Panc1 (cell line): ENCODE measurements around the gene BABAM2. TPM values are rescaled to one million over a fixed set of nuclear protein-coding genes. Genes with fewer than 3 reads are reported as not detected.

Source experiments
- ATAC-seq: fragments of 200-7000 bp; cut with Tn5 transposase; 2 replicates; pipeline ENCODE4 v1.9.1; 2020; ENCODE audit warnings: mild to moderate bottlenecking, moderate library complexity
- BruUV-seq: library from RNA; stranded (reverse); fragments of 400-500 nt; replicated peaks from 2 replicates; lab custom pipeline; 2021; lab: Mats Ljungman, UMichigan
- CTCF ChIA-PET: fragments of 300-600 bp; sonication (Branson Sonifier 250); formaldehyde crosslinking; loops from one replicate; lab custom pipeline; 2022; ENCODE audit warnings: antibody characterized with exemption; lab: Charles Lee
- POLR2A ChIA-PET: fragments of 300-600 bp; sonication (Branson Sonifier 250); formaldehyde crosslinking; loops from one replicate; lab custom pipeline; 2022; ENCODE audit warnings: antibody characterized with exemption; lab: Charles Lee
- DNase-seq: peaks from one replicate; pipeline ENCODE4 v3.0.0-alpha.2; 2010; ENCODE audit warnings: low read depth, low spot score
- H3K27ac ChIP-seq: 2 replicates; pipeline ENCODE4 v1.5.1; 2011; ENCODE audit warnings: mild to moderate bottlenecking, low read length, inconsistent platforms
- H3K27me3 ChIP-seq: fragments of 200-500 bp; sonication (Bioruptor generic); 2 replicates; pipeline ENCODE4 v1.6.0; 2014; ENCODE audit warnings: low read length, inconsistent platforms; ENCODE audit not compliant: control insufficient read depth, insufficient read depth
- H3K36me3 ChIP-seq: fragments of 200-500 bp; sonication (Bioruptor generic); 2 replicates; pipeline ENCODE4 v1.5.1; 2014; ENCODE audit warnings: inconsistent platforms, mild to moderate bottlenecking, low read length, moderate library complexity; ENCODE audit not compliant: control insufficient read depth, insufficient read depth
- H3K4me1 ChIP-seq: 2 replicates; pipeline ENCODE4 v1.5.1; 2011; ENCODE audit warnings: inconsistent platforms, mild to moderate bottlenecking, low read length, moderate library complexity; ENCODE audit not compliant: control insufficient read depth, insufficient read depth
- H3K4me3 ChIP-seq, 2 experiments: 2 replicates each; pipeline ENCODE4 v1.5.1; 2011 to 2012; ENCODE audit warnings: low read depth in 2 of 2, low read length in 2 of 2, mild to moderate bottlenecking in 2 of 2, inconsistent platforms in 1 of 2, moderate library complexity in 1 of 2
- H3K9me3 ChIP-seq: fragments of 200-500 bp; sonication (Bioruptor generic); 2 replicates; pipeline ENCODE4 v1.5.1; 2014; ENCODE audit warnings: low read depth, mild to moderate bottlenecking, inconsistent platforms, low read length, moderate library complexity; ENCODE audit not compliant: control insufficient read depth, insufficient read depth
- POLR2AphosphoS5 ChIP-seq: IDR thresholded peaks from 2 replicates; pipeline ENCODE4 v1.6.1; 2012; ENCODE audit warnings: mild to moderate bottlenecking, low read depth, low read length, moderate library complexity
- SIN3A ChIP-seq: IDR thresholded peaks from 2 replicates; pipeline ENCODE4 v1.6.1; 2012; ENCODE audit warnings: low read depth, mild to moderate bottlenecking, low read length, moderate library complexity, borderline replicate concordance; ENCODE audit not compliant: insufficient read depth
- TCF7L2 ChIP-seq: IDR thresholded peaks from 2 replicates; pipeline ENCODE4 v1.6.1; 2011; ENCODE audit warnings: mild to moderate bottlenecking, low read depth, low read length, inconsistent platforms
- in situ Hi-C: cut with HindIII; loops from 2 replicates; pipeline ENCODE4 v1.10.0; 2016; ENCODE audit warnings: low sequenced_read_pairs, low pct_unique_long_range_greater_than_20kb
- intact Hi-C: fragments of 100-400 bp; cut with micrococcal nuclease; formaldehyde crosslinking; loops from one replicate; pipeline ENCODE4 v1.10.0; 2022; ENCODE audit not compliant: unreplicated experiment
- total RNA-seq: library from RNA; stranded (reverse); gene quantifications from one replicate; pipeline ENCODE4 v1.2.1, GENCODE V29; 2021; ENCODE audit not compliant: unreplicated experiment
- TF ChIP-seq, protein P1 (sequence below), 2 experiments: IDR thresholded peaks; 2 replicates each; pipeline ENCODE4 v1.6.1; 2011 to 2012; ENCODE audit warnings: low read depth in 2 of 2, control low read depth in 1 of 2, low read length in 1 of 2, mild to moderate bottlenecking in 1 of 2, moderate library complexity in 1 of 2; ENCODE audit not compliant: insufficient read depth in 1 of 2
- TF ChIP-seq, protein P2 (sequence below): fragments of 450-650 bp; IDR thresholded peaks from 2 replicates; pipeline ENCODE4 v1.5.1; 2017; ENCODE audit warnings: mild to moderate bottlenecking

BABAM2 gene
- total RNA-seq, 1 experiment from 2014 or later: 31.2 TPM

DNA sequence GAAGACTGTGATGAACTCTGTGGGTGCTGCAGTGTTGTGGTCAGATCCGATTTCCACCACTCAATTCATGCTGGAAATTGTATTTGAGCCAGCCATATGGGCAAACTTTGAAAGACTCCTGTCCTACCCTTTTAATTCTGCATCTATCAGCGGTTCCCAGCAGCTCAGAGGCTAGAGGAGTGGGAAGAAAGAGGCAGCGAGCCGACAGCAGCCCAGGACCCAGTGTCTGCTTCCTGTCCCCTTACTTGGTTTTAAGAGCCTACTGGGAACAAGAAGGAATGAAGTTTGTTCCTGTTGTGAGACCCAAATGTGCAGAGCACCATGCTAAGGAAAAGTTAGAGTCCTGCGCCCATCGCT lies 429.5 kb downstream of the BABAM2 start:
- Histone ChIP-seq H3K36me3 (no peaks in the 10 kb centered on the region), H3K27me3 (no peaks in the 10 kb centered on the region), H3K27ac (no peak overlapping the region), H3K4me1 (no peaks in the 10 kb centered on the region), H3K4me3 (no peak overlapping the region), H3K9me3 (no peaks in the 10 kb centered on the region)
- CTCF ChIA-PET: no interaction called here
- TF ChIP-seq, protein P1, sequence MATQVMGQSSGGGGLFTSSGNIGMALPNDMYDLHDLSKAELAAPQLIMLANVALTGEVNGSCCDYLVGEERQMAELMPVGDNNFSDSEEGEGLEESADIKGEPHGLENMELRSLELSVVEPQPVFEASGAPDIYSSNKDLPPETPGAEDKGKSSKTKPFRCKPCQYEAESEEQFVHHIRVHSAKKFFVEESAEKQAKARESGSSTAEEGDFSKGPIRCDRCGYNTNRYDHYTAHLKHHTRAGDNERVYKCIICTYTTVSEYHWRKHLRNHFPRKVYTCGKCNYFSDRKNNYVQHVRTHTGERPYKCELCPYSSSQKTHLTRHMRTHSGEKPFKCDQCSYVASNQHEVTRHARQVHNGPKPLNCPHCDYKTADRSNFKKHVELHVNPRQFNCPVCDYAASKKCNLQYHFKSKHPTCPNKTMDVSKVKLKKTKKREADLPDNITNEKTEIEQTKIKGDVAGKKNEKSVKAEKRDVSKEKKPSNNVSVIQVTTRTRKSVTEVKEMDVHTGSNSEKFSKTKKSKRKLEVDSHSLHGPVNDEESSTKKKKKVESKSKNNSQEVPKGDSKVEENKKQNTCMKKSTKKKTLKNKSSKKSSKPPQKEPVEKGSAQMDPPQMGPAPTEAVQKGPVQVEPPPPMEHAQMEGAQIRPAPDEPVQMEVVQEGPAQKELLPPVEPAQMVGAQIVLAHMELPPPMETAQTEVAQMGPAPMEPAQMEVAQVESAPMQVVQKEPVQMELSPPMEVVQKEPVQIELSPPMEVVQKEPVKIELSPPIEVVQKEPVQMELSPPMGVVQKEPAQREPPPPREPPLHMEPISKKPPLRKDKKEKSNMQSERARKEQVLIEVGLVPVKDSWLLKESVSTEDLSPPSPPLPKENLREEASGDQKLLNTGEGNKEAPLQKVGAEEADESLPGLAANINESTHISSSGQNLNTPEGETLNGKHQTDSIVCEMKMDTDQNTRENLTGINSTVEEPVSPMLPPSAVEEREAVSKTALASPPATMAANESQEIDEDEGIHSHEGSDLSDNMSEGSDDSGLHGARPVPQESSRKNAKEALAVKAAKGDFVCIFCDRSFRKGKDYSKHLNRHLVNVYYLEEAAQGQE (IDR thresholded peaks at IDR 0.05; ENCODE audit: insufficient read depth in 1 of 2, low read depth in 2 of 2, low read length in 1 of 2): no peak
- TF ChIP-seq TCF7L2 (no peak), SIN3A (no peak), POLR2AphosphoS5 (no peak)
- TF ChIP-seq, protein P2, sequence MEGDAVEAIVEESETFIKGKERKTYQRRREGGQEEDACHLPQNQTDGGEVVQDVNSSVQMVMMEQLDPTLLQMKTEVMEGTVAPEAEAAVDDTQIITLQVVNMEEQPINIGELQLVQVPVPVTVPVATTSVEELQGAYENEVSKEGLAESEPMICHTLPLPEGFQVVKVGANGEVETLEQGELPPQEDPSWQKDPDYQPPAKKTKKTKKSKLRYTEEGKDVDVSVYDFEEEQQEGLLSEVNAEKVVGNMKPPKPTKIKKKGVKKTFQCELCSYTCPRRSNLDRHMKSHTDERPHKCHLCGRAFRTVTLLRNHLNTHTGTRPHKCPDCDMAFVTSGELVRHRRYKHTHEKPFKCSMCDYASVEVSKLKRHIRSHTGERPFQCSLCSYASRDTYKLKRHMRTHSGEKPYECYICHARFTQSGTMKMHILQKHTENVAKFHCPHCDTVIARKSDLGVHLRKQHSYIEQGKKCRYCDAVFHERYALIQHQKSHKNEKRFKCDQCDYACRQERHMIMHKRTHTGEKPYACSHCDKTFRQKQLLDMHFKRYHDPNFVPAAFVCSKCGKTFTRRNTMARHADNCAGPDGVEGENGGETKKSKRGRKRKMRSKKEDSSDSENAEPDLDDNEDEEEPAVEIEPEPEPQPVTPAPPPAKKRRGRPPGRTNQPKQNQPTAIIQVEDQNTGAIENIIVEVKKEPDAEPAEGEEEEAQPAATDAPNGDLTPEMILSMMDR: no peak
- no peak for DNase-seq
- in situ Hi-C loops (no loop called here), intact Hi-C loops (no loop called here)
- BruUV-seq: no TSS peak
- POLR2A ChIA-PET: no interaction called here
- no peak for ATAC-seq

DNA sequence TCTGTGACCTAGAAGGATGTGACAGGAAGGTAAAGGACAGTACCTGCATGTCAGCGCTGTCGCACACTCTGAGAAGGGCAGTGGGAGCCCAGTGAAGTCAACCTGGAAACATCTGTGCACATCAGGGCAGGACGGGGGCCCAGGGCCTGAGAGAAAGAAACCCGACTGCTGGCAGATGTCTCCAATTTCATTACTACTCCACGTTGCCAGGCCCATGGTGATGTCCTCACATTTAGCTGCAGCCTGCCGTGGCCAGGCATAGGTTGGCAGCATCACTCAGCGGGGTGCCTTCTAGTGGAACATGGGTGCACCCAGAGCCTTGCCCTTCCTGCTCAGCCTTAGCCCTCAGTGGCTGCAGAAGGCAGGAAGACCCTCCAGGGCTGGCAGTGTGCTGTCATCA lies 429.8 kb downstream of the BABAM2 start:
- Histone ChIP-seq H3K9me3 (no peaks in the 10 kb centered on the region), H3K4me1 (no peaks in the 10 kb centered on the region), H3K36me3 (no peaks in the 10 kb centered on the region), H3K4me3 (no peak overlapping the region), H3K27ac (no peak overlapping the region), H3K27me3 (no peaks in the 10 kb centered on the region)
- no TSS peak for BruUV-seq
- POLR2A ChIA-PET: no interaction called here
- in situ Hi-C loops (no loop called here), intact Hi-C loops (no loop called here)
- TF ChIP-seq, protein P1 (IDR thresholded peaks at IDR 0.05; ENCODE audit: insufficient read depth in 1 of 2, low read depth in 2 of 2, low read length in 1 of 2): no peak
- TF ChIP-seq SIN3A (no peak), POLR2AphosphoS5 (no peak), TCF7L2 (no peak)
- TF ChIP-seq, protein P2: no peak
- CTCF ChIA-PET: no interaction called here
- DNase-seq (no peak), ATAC-seq (no peak)
